OCI-LY3 (cell line): Measurements from ENCODE around the gene DMBX1.

Experiments
- H2AFZ ChIP-seq: fragments of 200-600, 300-600 bp; shearing (Covaris generic); 2 replicates; pipeline ENCODE4 v1.6.0; 2014; ENCODE audit warnings: antibody characterized with exemption, low read depth, low read length
- H3K27ac ChIP-seq: fragments of 200-600, 300-600 bp; sonication (generic); 2 replicates; pipeline ENCODE4 v1.5.1; 2014; ENCODE audit warnings: mild to moderate bottlenecking, low read length, moderate library complexity, mixed read lengths
- H3K27me3 ChIP-seq: fragments of 200-600, 300-600 bp; sonication (generic); 2 replicates; pipeline ENCODE4 v1.6.1; 2014; ENCODE audit warnings: low read depth, low read length, mixed read lengths
- H3K36me3 ChIP-seq: fragments of 200-600, 300-600 bp; sonication (generic); replicated peaks from 2 replicates; pipeline ENCODE3; 2014; ENCODE audit warnings: low read depth, low read length, mixed read lengths
- H3K4me1 ChIP-seq: fragments of 300-600, 200-600 bp; sonication (generic); 2 replicates; pipeline ENCODE4 v1.6.1; 2014; ENCODE audit warnings: low read length, mixed read lengths
- H3K4me2 ChIP-seq: fragments of 200-600, 300-600 bp; sonication (generic); 2 replicates; pipeline ENCODE4 v1.6.1; 2014; ENCODE audit warnings: low read length, mixed read lengths
- H3K4me3 ChIP-seq: fragments of 300-600, 200-600 bp; sonication (generic); 2 replicates; pipeline ENCODE4 v1.5.1; 2014; ENCODE audit warnings: antibody characterized with exemption, mild to moderate bottlenecking, low read length, moderate library complexity
- H3K79me2 ChIP-seq: fragments of 300-600, 200-600 bp; shearing (Covaris generic); 2 replicates; pipeline ENCODE4 v1.6.1; 2014; ENCODE audit warnings: mild to moderate bottlenecking, low read length, mixed read lengths
- H3K9ac ChIP-seq: fragments of 300-600, 200-600 bp; shearing (Covaris generic); 2 replicates; pipeline ENCODE4 v1.6.0; 2014; ENCODE audit warnings: mild to moderate bottlenecking, low read length, moderate library complexity
- H3K9me3 ChIP-seq: fragments of 200-600, 300-600 bp; shearing (Covaris generic); 2 replicates; pipeline ENCODE4 v1.6.1; 2014; ENCODE audit warnings: low read length, mixed read lengths; ENCODE audit not compliant: insufficient read depth
- H4K20me1 ChIP-seq: fragments of 200-600, 300-600 bp; sonication (generic); 2 replicates; pipeline ENCODE4 v1.6.1; 2016; ENCODE audit warnings: low read length, mixed read lengths; ENCODE audit not compliant: insufficient read depth
- CTCF ChIP-seq: fragments of 200-600, 300-600 bp; sonication (generic); IDR thresholded peaks from 2 replicates; pipeline ENCODE4 v1.5.1; 2014; ENCODE audit warnings: antibody characterized with exemption, low read length, low read depth
- EZH2phosphoT487 ChIP-seq: fragments of 200-600 bp; shearing (Covaris generic); IDR thresholded peaks from 2 replicates; pipeline ENCODE4 v1.6.1; 2018; ENCODE audit warnings: antibody characterized with exemption, mixed run types, low read depth

Gene DMBX1

GRCh38 chr1:46523496-46524353 lies 34.1 kb downstream of the DMBX1 start:
- Histone ChIP-seq H3K4me3 (no peak overlapping the region), H3K4me2 (no peak overlapping the region)

GRCh38 chr1:46524843-46525242 lies 35.2 kb downstream of the DMBX1 start:
- H4K20me1 ChIP-seq, result no peaks in the 10 kb centered on the region
- H3K9me3 ChIP-seq, result no peaks in the 10 kb centered on the region
- TF ChIP-seq EZH2phosphoT487 (no peak), CTCF (no peak)
- peaks cover 21% of the 10 kb centered on the region for H3K27me3 ChIP-seq
- H3K4me2 ChIP-seq, result no peak overlapping the region
- no peaks in the 10 kb centered on the region for H3K36me3 ChIP-seq
- no peaks in the 10 kb centered on the region for H3K79me2 ChIP-seq
- no peak overlapping the region for H3K9ac ChIP-seq
- no peak overlapping the region for H2AFZ ChIP-seq
- no peak overlapping the region for H3K4me3 ChIP-seq
- no peak overlapping the region for H3K27ac ChIP-seq
- H3K4me1 ChIP-seq, result peaks cover 21% of the 10 kb centered on the region

More at GRCh38 chr1:46523496-46524353, 34.1 kb downstream of the DMBX1 start:
- Histone ChIP-seq H2AFZ (no peak overlapping the region), H3K27ac (no peak overlapping the region), H4K20me1 (no peaks in the 10 kb centered on the region), H3K36me3 (no peaks in the 10 kb centered on the region), H3K9ac (no peak overlapping the region), H3K27me3 (peaks cover 16% of the 10 kb centered on the region), H3K9me3 (no peaks in the 10 kb centered on the region), H3K79me2 (no peaks in the 10 kb centered on the region), H3K4me1 (peaks cover 24% of the 10 kb centered on the region)
- TF ChIP-seq CTCF (no peak), EZH2phosphoT487 (no peak)

- H3K27me3 ChIP-seq, result peaks cover 21% of the 10 kb centered on the region
- H3K4me1 ChIP-seq, result peaks cover 21% of the 10 kb centered on the region
- no peaks in the 10 kb centered on the region for H3K36me3 ChIP-seq
- H3K79me2 ChIP-seq, result no peaks in the 10 kb centered on the region
- H3K9me3 ChIP-seq, result no peaks in the 10 kb centered on the region
- H2AFZ ChIP-seq, result no peak overlapping the region
- H4K20me1 ChIP-seq, result no peaks in the 10 kb centered on the region
- TF ChIP-seq EZH2phosphoT487, result no peak
- TF ChIP-seq CTCF, result no peak
- H3K9ac ChIP-seq, result no peak overlapping the region
- H3K4me3 ChIP-seq, result no peak overlapping the region
- no peak overlapping the region for H3K27ac ChIP-seq
- no peak overlapping the region for H3K4me2 ChIP-seq
These were observed 35.8 kb downstream of the DMBX1 start for GRCh38 chr1:46525253-46525983.

- no peak overlapping the region for H3K9ac ChIP-seq
- no peak overlapping the region for H3K4me3 ChIP-seq
- H4K20me1 ChIP-seq, result no peaks in the 10 kb centered on the region
- H3K9me3 ChIP-seq, result no peaks in the 10 kb centered on the region
- peaks cover 21% of the 10 kb centered on the region for H3K4me1 ChIP-seq
- peaks cover 21% of the 10 kb centered on the region for H3K27me3 ChIP-seq
- no peak overlapping the region for H2AFZ ChIP-seq
- no peak for TF ChIP-seq CTCF
- TF ChIP-seq EZH2phosphoT487, result no peak
- no peak overlapping the region for H3K4me2 ChIP-seq
- no peak overlapping the region for H3K27ac ChIP-seq
- H3K79me2 ChIP-seq, result no peaks in the 10 kb centered on the region
- no peaks in the 10 kb centered on the region for H3K36me3 ChIP-seq
These were observed 36.5 kb downstream of the DMBX1 start for GRCh38 chr1:46526013-46526690.
